Thymus (tissue), 11 donors: ENCODE results near the gene MGAT5B. TPM values are rescaled to one million over a fixed set of nuclear protein-coding genes. Genes with fewer than 3 reads are reported as not detected.
"Not testable (repeated sequence)": the region's sequence is repeated elsewhere in the genome, so short reads cannot be mapped to it uniquely, and the experiment has no call there.

Experiments used
- DNase-seq, 9 donors: peaks; one replicate each; pipeline ENCODE4 v3.0.0-alpha.2; 2013; ENCODE audit warnings: low spot score in 9 of 9, low read depth in 6 of 9, missing footprints in 1 of 9
- H3K27ac ChIP-seq, 2 donors: one replicate each; pipeline ENCODE4 v1.5.1; 2013; ENCODE audit warnings: control low read depth in 1 of 2, low read depth in 1 of 2, low read length in 1 of 2, mild to moderate bottlenecking in 1 of 2, moderate library complexity in 1 of 2
- H3K27me3 ChIP-seq, 2 donors: one replicate each; pipeline ENCODE4 v1.5.1; 2013; ENCODE audit warnings: low read length in 1 of 2; ENCODE audit not compliant: control insufficient read depth in 2 of 2, insufficient read depth in 1 of 2
- H3K36me3 ChIP-seq, 2 donors: one replicate each; pipeline ENCODE4 v1.5.1; 2013; ENCODE audit warnings: low read length in 1 of 2, mild to moderate bottlenecking in 1 of 2, moderate library complexity in 1 of 2; ENCODE audit not compliant: control insufficient read depth in 2 of 2, insufficient read depth in 2 of 2
- H3K4me1 ChIP-seq, 2 donors: one replicate each; pipeline ENCODE4 v1.5.1; 2013; ENCODE audit warnings: low read length in 2 of 2; ENCODE audit not compliant: control insufficient read depth in 2 of 2, insufficient read depth in 2 of 2
- H3K4me3 ChIP-seq, 2 donors: one replicate each; pipeline ENCODE4 v1.5.1; 2013; ENCODE audit warnings: low read length in 2 of 2, control low read depth in 1 of 2, mild to moderate bottlenecking in 1 of 2
- H3K9me3 ChIP-seq, 2 donors: one replicate each; pipeline ENCODE4 v1.5.1; 2013; ENCODE audit warnings: low read length in 1 of 2, mild to moderate bottlenecking in 1 of 2; ENCODE audit not compliant: control insufficient read depth in 2 of 2, insufficient read depth in 1 of 2
- WGBS: extraction: QIAGEN DNeasy Blood & Tissue Kit; methylation state at CpG from one replicate; pipeline ENCODE4 v1.1.7; 2013; 5-methylcytosine and 5-hydroxymethylcytosine counted together
- polyA plus RNA-seq: library from polyadenylated mRNA; stranded (reverse); fragments of 200-250 nt; gene quantifications from one replicate; pipeline ENCODE4 v1.2.3, GENCODE V29; 2013
- total RNA-seq: library from RNA; stranded (reverse); fragments of 120-200 nt; gene quantifications from one replicate; pipeline ENCODE4 v1.2.4, GENCODE V29; 2013
- donor health status: healthy.

The MGAT5B gene
- total and polyA plus RNA-seq, 2 donors: 0.09 to 1.0 TPM

- DNase-seq: no peak
- Histone ChIP-seq H3K36me3 (no peaks in the 10 kb centered on the region), H3K4me1 (no peaks in the 10 kb centered on the region), H3K27ac (no peak overlapping the region), H3K4me3 (no peak overlapping the region), H3K27me3 (peaks cover 0 to 16% of the 10 kb centered on the region in 2 donors), H3K9me3 (no peaks in the 10 kb centered on the region)
- 97% methylated on average over 7 of the region's 7 CpGs for WGBS
These were observed 35.1 kb upstream of the MGAT5B start for GRCh38 chr17:76833034-76833644.

DNA sequence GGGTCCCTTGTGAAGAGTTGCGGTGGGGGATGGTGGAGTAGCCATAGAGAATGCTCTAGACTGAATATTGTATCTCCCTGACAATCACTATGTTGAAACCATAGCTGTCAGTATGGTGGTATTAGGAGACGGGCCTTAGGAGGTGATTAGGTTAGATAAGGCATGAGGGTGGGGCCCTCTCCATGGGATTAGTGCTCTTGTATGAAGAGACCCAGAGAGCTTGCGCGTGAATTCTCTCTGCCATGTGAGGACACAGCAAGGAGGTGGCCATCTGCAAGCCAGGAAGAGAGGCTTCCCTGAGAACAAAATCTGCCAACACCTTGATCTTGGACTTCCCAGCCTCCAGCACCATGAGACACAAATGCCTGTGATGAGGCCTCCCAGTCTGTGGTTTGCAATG is 34.5 kb upstream of the MGAT5B start:
- Histone ChIP-seq H3K27me3 (peaks cover 0 to 22% of the 10 kb centered on the region in 2 donors), H3K27ac (no peak overlapping the region), H3K4me3 (no peak overlapping the region), H3K36me3 (no peaks in the 10 kb centered on the region), H3K4me1 (no peaks in the 10 kb centered on the region), H3K9me3 (no peaks in the 10 kb centered on the region)
- DNase-seq: no peak
- 97% methylated on average over 4 of the region's 4 CpGs for WGBS

GRCh38 chr17:76834870-76835269 is 33.3 kb upstream of the MGAT5B start:
- no peaks in the 10 kb centered on the region for H3K36me3 ChIP-seq
- no peaks in the 10 kb centered on the region for H3K4me1 ChIP-seq
- H3K27me3 ChIP-seq: peaks cover 2 to 32% of the 10 kb centered on the region in 2 donors
- no peaks in the 10 kb centered on the region for H3K9me3 ChIP-seq
- 87% methylated on average over 9 of the region's 9 CpGs for WGBS
- no peak overlapping the region for H3K4me3 ChIP-seq
- no peak for DNase-seq
- H3K27ac ChIP-seq: no peak overlapping the region

- Histone ChIP-seq H3K4me3 (no peak overlapping the region), H3K4me1 (no peaks in the 10 kb centered on the region), H3K36me3 (no peaks in the 10 kb centered on the region), H3K27ac (no peak overlapping the region), H3K9me3 (no peaks in the 10 kb centered on the region), H3K27me3 (peaks cover 18 to 66% of the 10 kb centered on the region in 2 donors)
- no peak for DNase-seq
- 28% methylated on average over 3 of the region's 3 CpGs for WGBS
These were observed 27.8 kb upstream of the MGAT5B start for GRCh38 chr17:76840443-76840767.

DNA sequence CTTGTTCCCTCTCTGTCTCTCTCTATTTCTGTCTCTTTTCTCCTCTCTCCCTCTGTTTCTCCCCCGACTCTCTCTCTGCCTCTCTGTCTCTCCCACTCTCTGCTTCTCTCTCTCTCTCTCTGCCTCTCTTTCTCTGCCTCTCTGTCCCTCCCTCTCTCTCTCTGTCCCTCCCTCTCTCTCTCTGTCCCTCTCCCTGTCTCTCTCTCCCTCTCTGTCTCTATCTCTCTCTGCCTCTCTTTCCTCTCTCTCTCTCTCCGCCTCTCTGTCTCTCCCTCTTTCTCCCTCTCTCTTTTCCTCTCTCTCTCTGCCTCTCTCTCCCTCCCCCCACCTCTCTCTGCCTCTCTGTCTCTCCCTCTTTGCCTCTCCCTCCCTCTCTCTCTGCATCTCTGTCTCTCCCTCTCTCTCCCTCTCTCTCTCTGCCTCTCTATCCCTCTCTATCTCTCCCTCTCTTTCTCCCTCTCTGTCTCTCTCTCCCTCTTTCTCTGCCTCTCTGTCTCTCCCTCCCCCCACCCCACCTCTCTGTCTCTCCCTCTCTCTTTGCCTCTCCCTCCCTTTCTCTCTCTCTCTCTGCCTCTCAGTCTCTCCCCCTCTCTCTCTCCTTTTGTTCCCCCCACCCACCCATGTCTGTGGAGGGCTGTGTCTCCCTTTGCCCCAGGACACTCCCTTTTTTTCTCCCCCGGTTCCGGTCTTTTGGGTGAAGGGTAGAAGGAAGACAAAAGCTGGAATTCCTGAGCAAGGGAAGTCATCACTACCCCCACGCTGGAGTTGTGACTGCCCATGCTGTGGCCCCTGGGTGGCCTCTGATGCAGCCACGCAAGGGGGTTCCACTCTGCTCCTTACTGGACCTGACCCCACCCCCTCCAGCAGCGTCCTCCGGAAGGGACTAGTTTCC is 27.1 kb upstream of the MGAT5B start:
- no peaks in the 10 kb centered on the region for H3K9me3 ChIP-seq
- H3K36me3 ChIP-seq: no peaks in the 10 kb centered on the region
- peaks cover 18 to 66% of the 10 kb centered on the region in 2 donors for H3K27me3 ChIP-seq
- 22% methylated on average over 8 of the region's 8 CpGs for WGBS
- H3K4me3 ChIP-seq: no peak overlapping the region
- DNase-seq: no peak
- H3K4me1 ChIP-seq: no peaks in the 10 kb centered on the region
- no peak overlapping the region for H3K27ac ChIP-seq

DNA sequence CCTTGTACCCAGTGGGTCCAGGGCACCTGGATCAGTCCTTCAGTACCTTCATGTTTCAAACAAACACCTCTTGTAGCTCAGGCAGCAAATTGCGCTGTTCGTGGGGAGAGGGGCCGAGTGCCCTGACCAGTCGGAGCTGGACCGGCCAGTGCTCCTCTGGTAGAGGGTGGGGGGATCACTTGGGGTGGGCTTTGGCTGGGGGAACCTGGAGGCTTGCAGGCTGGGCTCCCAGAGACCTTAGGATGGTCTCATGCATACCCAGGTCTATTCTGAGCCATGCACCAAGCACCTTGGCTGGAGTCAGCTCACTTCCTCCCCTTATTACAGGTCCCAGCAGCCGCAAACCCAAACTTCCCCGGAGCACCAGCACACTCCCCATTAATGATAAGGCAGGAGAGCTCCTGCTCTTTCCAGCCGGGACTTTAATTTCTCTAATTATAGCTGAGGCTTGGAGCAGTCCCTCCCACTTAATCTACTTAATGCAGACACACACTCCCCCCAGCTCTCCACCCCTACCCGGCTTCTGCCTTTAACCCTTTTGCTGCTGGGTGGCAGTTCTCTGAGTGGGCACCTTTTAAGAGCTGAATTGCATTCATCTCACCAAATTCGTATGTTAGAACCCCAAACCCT is 26.3 kb upstream of the MGAT5B start:
- Histone ChIP-seq H3K27me3 (peaks cover 18 to 66% of the 10 kb centered on the region in 2 donors), H3K9me3 (no peaks in the 10 kb centered on the region), H3K4me3 (no peak overlapping the region), H3K27ac (no peak overlapping the region), H3K4me1 (no peaks in the 10 kb centered on the region), H3K36me3 (no peaks in the 10 kb centered on the region)
- DNase-seq: no peak
- WGBS: 15% methylated on average over 10 of the region's 10 CpGs

DNA sequence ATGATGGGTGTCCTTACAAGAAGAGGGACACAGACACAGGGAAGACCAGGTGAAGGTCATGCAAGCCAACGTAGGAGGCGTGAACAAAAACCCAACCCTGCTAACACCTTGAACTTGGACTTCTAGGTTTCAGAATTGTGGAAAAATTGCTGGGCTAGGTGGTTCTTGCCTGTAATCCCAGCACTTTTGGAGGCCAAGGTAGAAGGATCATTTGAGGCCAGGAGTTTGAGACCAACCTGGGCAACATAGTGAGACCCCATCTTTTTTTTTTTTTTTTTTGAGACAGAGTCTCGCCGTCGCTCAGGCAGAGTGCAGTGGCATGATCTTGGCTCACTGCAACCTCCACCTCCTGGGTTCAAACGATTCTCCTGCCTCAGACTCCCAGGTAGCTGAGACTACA is 25.1 kb upstream of the MGAT5B start:
- H3K4me1 ChIP-seq, H3K36me3 ChIP-seq, H3K4me3 ChIP-seq, H3K9me3 ChIP-seq, DNase-seq, H3K27ac ChIP-seq: not testable (repeated sequence)
- 95% methylated on average over 6 of the region's 6 CpGs for WGBS
- peaks cover 18 to 64% of the 10 kb centered on the region in 2 donors for H3K27me3 ChIP-seq

- WGBS: 86% methylated on average over 10 of the region's 10 CpGs
- Histone ChIP-seq H3K27me3 (peaks cover 18 to 57% of the 10 kb centered on the region in 2 donors), H3K9me3 (no peaks in the 10 kb centered on the region), H3K36me3 (no peaks in the 10 kb centered on the region), H3K4me1 (no peaks in the 10 kb centered on the region), H3K27ac (no peak overlapping the region), H3K4me3 (no peak overlapping the region)
- no peak for DNase-seq
These were observed 24.3 kb upstream of the MGAT5B start for GRCh38 chr17:76843703-76844484.

GRCh38 chr17:76844485-76844829 is 23.7 kb upstream of the MGAT5B start:
- no peaks in the 10 kb centered on the region for H3K9me3 ChIP-seq
- 96% methylated on average over 4 of the region's 4 CpGs for WGBS
- H3K36me3 ChIP-seq: no peaks in the 10 kb centered on the region
- peaks cover 18 to 52% of the 10 kb centered on the region in 2 donors for H3K27me3 ChIP-seq
- no peak for DNase-seq
- no peak overlapping the region for H3K4me3 ChIP-seq
- H3K27ac ChIP-seq: no peak overlapping the region
- no peaks in the 10 kb centered on the region for H3K4me1 ChIP-seq
